Sigmoid colon (tissue), 7 donors: ENCODE results near the gene MYL3. TPM values are rescaled to one million over a fixed set of nuclear protein-coding genes. Genes with fewer than 3 reads are reported as not detected.
A peak's percentile ranks its signal among the peaks of the same experiment; 100 is the strongest.

Source experiments
- DNase-seq: peaks from one replicate; pipeline ENCODE4 v3.0.0-alpha.2; 2019
- H3K27ac ChIP-seq, 4 donors: fragments of 200-600 bp; sonication (generic); one replicate each; pipeline ENCODE4 v1.5.1; 2016 to 2019; ENCODE audit warnings: mild to moderate bottlenecking in 1 of 4
- H3K27me3 ChIP-seq, 3 donors: fragments of 200-600 bp; sonication (generic); one replicate each; pipeline ENCODE4 v1.5.1; 2019; ENCODE audit warnings: mild to moderate bottlenecking in 1 of 3
- H3K36me3 ChIP-seq, 4 donors: fragments of 200-600 bp; sonication (generic); one replicate each; pipeline ENCODE4 v1.5.1; 2016 to 2019
- H3K4me1 ChIP-seq, 4 donors: fragments of 200-600 bp; sonication (generic); one replicate each; pipeline ENCODE4 v1.5.1; 2017 to 2019
- H3K4me3 ChIP-seq, 4 donors: fragments of 200-600 bp; sonication (generic); one replicate each; pipeline ENCODE4 v1.5.1; 2017 to 2019; ENCODE audit warnings: mild to moderate bottlenecking in 2 of 4, moderate library complexity in 1 of 4
- H3K9me3 ChIP-seq, 4 donors: fragments of 200-600 bp in 3 of 4; sonication (generic) in 3 of 4; one replicate each; pipeline versions ENCODE4 v1.5.1 to v1.6.1; 2013 to 2019
- EP300 ChIP-seq, 4 donors: sonication (generic); formaldehyde crosslinking; IDR thresholded peaks; one replicate each; pipeline ENCODE4 v1.6.1; 2017; ENCODE audit warnings: antibody characterized with exemption in 4 of 4
- POLR2A ChIP-seq, 2 donors: fragments of 450-650 bp; IDR thresholded peaks; one replicate each; pipeline ENCODE4 v1.6.1; 2016; ENCODE audit warnings: antibody characterized with exemption in 2 of 2, mild to moderate bottlenecking in 2 of 2, moderate library complexity in 2 of 2
- POLR2AphosphoS5 ChIP-seq, 4 donors: sonication (generic); formaldehyde crosslinking; IDR thresholded peaks; one replicate each; pipeline ENCODE4 v1.6.1; 2017; ENCODE audit warnings: antibody characterized with exemption in 4 of 4
- WGBS, 2 donors: extraction: QIAGEN DNeasy Blood & Tissue Kit; methylation state at CpG; one replicate each; pipeline ENCODE4 v1.1.7; 2013; 5-methylcytosine and 5-hydroxymethylcytosine counted together
- intact Hi-C: fragments of 100-400 bp; cut with DNase I; formaldehyde crosslinking; loops from one replicate; pipeline ENCODE4 v1.15.1; 2023
- polyA plus RNA-seq, 3 donors: library from polyadenylated mRNA; stranded (reverse); fragments of 200-250 nt; gene quantifications; one replicate each; pipeline ENCODE4 v1.2.3, GENCODE V29; 2013
- total RNA-seq, 4 donors: library from RNA; depleted of rRNA; stranded (reverse); fragments of >200 nt; gene quantifications; one replicate each; pipeline ENCODE4 v1.1.0, GENCODE V29; 2016
- TF ChIP-seq, protein P1 (sequence below), 4 experiments: fragments of 450-650 bp in 3 of 4; fragments of 200-600 bp in 1 of 4; IDR thresholded peaks; one replicate each; pipeline ENCODE4 v1.5.1; 2016 to 2019; ENCODE audit warnings: antibody characterized with exemption in 4 of 4, mild to moderate bottlenecking in 3 of 4, moderate library complexity in 2 of 4
- donor health status: healthy with polysubstance abuse.
- donor health status: Bipolar disorder and iron deficiency.
- donor health status: healthy.

The MYL3 gene
- total and polyA plus RNA-seq, 7 donors = 1.5 to 11.8 (median 3.9) TPM

DNA sequence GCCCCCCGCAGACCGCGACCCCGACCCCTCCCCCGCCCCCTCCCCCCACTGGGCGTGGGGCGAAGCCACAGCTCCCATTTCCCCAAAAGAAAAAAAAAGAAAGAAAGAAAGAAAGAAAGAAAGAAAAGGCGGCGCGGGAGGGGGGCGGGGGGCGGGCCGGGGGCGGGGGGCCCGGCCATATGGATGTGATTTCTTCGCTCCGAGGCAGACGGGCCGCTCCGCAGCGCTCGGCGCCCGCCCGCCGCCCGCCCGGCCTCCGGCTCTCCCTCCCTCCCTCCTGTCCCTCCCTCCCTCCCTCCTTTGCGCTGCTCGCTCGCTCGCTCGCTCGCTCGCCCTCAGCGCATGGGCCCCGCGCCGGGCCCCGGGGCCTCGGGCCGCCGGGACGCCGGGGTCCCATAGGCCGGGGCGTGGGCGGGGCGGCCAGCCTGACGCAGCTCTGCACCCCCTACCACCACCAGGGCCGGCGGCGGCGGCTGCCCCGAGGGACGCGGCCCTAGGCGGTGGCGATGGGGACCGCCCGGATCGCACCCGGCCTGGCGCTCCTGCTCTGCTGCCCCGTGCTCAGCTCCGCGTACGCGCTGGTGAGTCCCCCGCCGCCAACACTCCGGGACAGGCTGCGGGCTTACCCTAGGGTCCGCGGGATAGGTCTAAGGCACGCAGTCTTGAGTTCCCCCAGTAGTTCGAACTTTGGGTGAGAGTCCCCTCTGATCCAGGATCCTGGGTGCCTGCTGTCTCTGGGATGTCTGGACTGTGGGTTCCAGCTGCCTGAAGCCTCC is 20.0 kb upstream of the MYL3 start:
- peaks cover 0 to 54% (median 34%) of the 10 kb centered on the region in 4 donors for H3K4me1 ChIP-seq
- peak overlapping the region; percentile 47 to 81 (median 54) for H3K4me3 ChIP-seq

DNA sequence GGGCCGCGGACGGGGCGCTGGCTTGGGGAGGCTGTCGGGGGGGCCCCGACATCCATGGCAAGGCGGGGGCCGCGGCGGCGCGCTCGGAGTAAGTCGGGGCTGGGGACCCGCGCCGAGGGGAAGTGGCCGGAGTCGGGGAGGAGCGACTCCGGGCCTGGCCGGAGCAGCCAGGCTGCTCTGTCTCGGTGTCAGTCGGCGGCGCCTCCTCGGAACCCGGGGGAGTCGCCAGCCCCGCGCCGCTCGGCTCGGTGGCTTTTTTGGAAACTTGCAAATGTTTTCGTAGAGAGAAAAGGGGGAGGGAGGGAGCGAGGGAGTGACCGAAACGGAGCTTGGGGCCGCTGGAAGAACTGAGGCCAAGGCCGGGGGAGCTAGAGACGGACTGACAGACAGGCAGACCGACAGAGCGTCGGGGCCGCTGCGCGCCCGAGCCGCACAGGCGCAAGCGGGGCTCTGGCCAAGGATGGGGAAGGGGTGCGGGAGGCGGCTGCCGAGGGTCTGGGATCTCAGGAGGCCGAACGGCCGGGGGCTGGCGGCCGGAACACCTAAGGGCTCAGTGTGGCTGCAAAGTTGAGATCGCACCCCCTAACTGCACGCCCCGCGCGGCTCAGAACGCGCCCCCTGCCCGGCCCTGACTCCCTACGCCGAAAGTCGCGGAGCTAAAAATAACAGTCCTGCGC is 19.3 kb upstream of the MYL3 start:
- peaks cover 21 to 35% (median 21%) of the 10 kb centered on the region in 3 donors for H3K27me3 ChIP-seq
- TF ChIP-seq, protein P1, sequence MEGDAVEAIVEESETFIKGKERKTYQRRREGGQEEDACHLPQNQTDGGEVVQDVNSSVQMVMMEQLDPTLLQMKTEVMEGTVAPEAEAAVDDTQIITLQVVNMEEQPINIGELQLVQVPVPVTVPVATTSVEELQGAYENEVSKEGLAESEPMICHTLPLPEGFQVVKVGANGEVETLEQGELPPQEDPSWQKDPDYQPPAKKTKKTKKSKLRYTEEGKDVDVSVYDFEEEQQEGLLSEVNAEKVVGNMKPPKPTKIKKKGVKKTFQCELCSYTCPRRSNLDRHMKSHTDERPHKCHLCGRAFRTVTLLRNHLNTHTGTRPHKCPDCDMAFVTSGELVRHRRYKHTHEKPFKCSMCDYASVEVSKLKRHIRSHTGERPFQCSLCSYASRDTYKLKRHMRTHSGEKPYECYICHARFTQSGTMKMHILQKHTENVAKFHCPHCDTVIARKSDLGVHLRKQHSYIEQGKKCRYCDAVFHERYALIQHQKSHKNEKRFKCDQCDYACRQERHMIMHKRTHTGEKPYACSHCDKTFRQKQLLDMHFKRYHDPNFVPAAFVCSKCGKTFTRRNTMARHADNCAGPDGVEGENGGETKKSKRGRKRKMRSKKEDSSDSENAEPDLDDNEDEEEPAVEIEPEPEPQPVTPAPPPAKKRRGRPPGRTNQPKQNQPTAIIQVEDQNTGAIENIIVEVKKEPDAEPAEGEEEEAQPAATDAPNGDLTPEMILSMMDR (IDR thresholded peaks at IDR 0.05) = no peak
- TF ChIP-seq POLR2AphosphoS5 (IDR thresholded peaks at IDR 0.05) = peak in 1 of 4 donors; percentile 6
- peak overlapping the region; percentile 47 to 81 (median 54) for H3K4me3 ChIP-seq
- no peaks in the 10 kb centered on the region for H3K9me3 ChIP-seq
- intact Hi-C loops = no loop called here
- DNase-seq = peak; percentile 77
- H3K4me1 ChIP-seq = peaks cover 0 to 55% (median 34%) of the 10 kb centered on the region in 4 donors
- peak overlapping the region; percentile 64 to 86 (median 76) for H3K27ac ChIP-seq
- 1 to 2% methylated on average over 72 of the region's 72 CpGs for WGBS, 2 donors
- no peaks in the 10 kb centered on the region for H3K36me3 ChIP-seq

More for the DNA sequence above, 20.0 kb upstream of the MYL3 start:
- Histone ChIP-seq H3K27me3 (peaks cover 21 to 35% (median 21%) of the 10 kb centered on the region in 3 donors), H3K27ac (peak overlapping the region; percentile 64 to 86 (median 76)), H3K36me3 (no peaks in the 10 kb centered on the region), H3K9me3 (no peaks in the 10 kb centered on the region)
- no peak for DNase-seq
- WGBS, 2 donors = 3 to 4% methylated on average over 75 to 76 of the region's 78 CpGs
- TF ChIP-seq, protein P1 (IDR thresholded peaks at IDR 0.05) = no peak
- no peak for TF ChIP-seq POLR2AphosphoS5 (IDR thresholded peaks at IDR 0.05)
- TF ChIP-seq POLR2A (IDR thresholded peaks at IDR 0.05) = no peak
- TF ChIP-seq EP300 (IDR thresholded peaks at IDR 0.05) = no peak
- intact Hi-C loops = no loop called here

DNA sequence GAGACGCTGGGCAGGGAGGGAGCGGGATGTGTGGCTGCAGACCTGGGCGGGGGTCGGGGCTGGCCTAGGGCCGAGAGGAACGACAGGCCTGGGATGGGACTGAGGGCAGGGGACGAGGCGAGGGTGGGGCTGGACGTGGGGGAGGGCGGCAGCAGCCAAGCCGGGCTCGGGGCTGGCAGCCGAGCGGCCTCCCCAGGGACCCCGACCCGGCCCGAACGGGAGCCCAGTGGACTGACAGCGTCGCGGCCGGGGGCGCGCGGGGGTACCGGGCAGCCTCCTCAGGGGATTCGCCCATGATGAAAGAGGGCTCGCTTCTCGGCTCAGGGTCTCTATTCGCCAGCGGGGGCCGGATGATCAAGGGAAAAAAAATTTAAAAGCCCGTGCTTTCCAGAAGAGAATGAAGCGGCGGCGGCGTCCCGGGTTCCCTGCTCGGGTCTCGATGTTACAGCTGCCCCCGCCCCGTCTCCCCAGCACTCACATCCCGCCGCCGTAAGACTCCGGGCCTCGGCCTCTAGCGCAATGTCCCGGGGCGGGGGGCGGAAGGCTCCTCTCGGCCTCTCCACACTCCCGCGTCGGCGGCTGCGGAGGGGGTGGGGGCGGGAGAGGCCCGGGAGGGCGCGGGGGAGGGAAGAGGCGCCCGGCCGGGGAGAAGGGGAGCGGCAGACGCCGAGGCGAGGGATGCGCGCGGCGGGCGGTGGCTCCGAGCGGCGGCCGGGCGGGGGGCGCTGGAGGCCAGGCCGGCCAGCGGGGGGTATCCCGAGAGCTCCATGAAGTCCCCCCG is 18.5 kb upstream of the MYL3 start:
- DNase-seq = peak; percentile 84

More for the DNA sequence above, 18.5 kb upstream of the MYL3 start:
- Histone ChIP-seq H3K27ac (peak overlapping the region; percentile 64 to 86 (median 76)), H3K27me3 (peaks cover 21 to 35% (median 21%) of the 10 kb centered on the region in 3 donors), H3K36me3 (no peaks in the 10 kb centered on the region), H3K4me3 (peak overlapping the region; percentile 47 to 81 (median 54)), H3K4me1 (peaks cover 0 to 55% (median 34%) of the 10 kb centered on the region in 4 donors), H3K9me3 (no peaks in the 10 kb centered on the region)
- intact Hi-C loops = no loop called here
- TF ChIP-seq POLR2AphosphoS5 (IDR thresholded peaks at IDR 0.05) (no peak), EP300 (IDR thresholded peaks at IDR 0.05) (no peak), POLR2A (IDR thresholded peaks at IDR 0.05) (no peak)
- TF ChIP-seq, protein P1 (IDR thresholded peaks at IDR 0.05) = no peak
- WGBS, 2 donors = 2 to 3% methylated on average over 83 of the region's 83 CpGs
